PFSK-1 (cell line): ENCODE data around the gene GNG12.

Source experiments
- POLR2AphosphoS5 ChIP-seq: IDR thresholded peaks from 2 replicates; pipeline ENCODE4 v1.6.1; 2012; ENCODE audit warnings: low read depth, mild to moderate bottlenecking, control low read depth, low read length, moderate library complexity
- SIN3A ChIP-seq: IDR thresholded peaks from 2 replicates; pipeline ENCODE4 v1.6.1; 2012; ENCODE audit warnings: mild to moderate bottlenecking, low read length, moderate library complexity, borderline replicate concordance; ENCODE audit not compliant: insufficient read depth

DNA sequence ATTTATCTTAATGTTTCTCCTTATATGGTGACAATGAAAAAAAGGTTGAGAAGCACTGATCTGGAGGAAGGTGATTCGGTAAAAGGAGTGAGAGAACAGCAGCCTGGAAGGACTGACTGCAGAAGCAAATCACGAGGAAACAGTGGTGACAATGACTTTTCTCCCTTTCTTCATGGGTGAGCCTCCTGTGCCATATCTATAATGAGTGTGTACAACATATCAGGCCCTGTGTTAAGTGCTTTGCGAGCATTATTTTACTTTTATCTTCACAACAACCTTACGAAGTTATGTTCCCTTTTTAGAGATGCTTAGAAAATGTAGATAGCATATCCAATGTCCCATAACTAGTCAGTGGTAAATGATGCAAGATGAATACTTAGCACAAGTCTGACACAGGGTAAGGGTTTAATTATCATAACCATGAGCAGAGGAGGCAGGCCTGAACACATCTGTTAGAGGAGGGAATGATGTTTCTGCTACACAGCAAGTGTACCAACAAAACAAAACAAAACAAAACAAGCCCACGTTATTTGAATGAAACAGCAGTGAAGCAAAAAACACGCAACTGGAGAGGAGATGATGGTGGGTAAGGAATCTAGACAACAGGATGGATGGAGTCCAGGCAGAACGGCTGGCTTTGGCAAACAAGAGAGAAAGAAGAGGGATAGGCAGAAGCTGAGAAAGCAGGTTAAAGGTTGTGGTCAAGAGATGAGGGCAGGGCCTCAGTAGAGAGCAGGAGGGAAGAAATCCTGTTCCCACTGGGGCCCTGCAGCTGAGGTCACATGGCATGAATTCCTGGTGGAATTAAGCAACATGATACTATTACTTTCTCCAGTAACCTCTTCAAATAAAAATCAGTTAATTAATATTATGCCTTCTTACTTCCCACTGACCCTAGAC, 29.6 kb downstream of the GNG12 start:
- no peak for TF ChIP-seq POLR2AphosphoS5
- TF ChIP-seq SIN3A: no peak
